Fibroblast of lung (primary cell): ENCODE data around the gene TMSB4X. TPM values are rescaled to one million over a fixed set of nuclear protein-coding genes. Genes with fewer than 3 reads are reported as not detected.
"Not testable (repeated sequence)": the region's sequence is repeated elsewhere in the genome, so short reads cannot be mapped to it uniquely, and the experiment has no call there.

ENCODE experiments used
- DNase-seq, 2 donors: peaks; one replicate each; pipeline versions ENCODE4 v3.0.0 to v3.0.0-alpha.2; 2010; ENCODE audit warnings: low read depth in 2 of 2
- H2AFZ ChIP-seq: 2 replicates; pipeline ENCODE4 v1.5.1; 2012; ENCODE audit warnings: low read length, control low read depth, inconsistent platforms
- H3K27ac ChIP-seq: 2 replicates; pipeline ENCODE4 v1.5.1; 2011; ENCODE audit warnings: low read length, control low read depth; ENCODE audit not compliant: insufficient read depth
- H3K27me3 ChIP-seq: 2 replicates; pipeline ENCODE4 v1.5.1; 2011; ENCODE audit warnings: mild to moderate bottlenecking, low read length; ENCODE audit not compliant: control insufficient read depth, insufficient read depth
- H3K36me3 ChIP-seq: 2 replicates; pipeline ENCODE4 v1.5.1; 2011; ENCODE audit warnings: low read length; ENCODE audit not compliant: control insufficient read depth, insufficient read depth
- H3K4me1 ChIP-seq: 2 replicates; pipeline ENCODE4 v1.5.1; 2011; ENCODE audit warnings: low read length; ENCODE audit not compliant: control insufficient read depth, insufficient read depth; ENCODE audit errors: extremely low read depth
- H3K4me2 ChIP-seq: 2 replicates; pipeline ENCODE4 v1.5.1; 2011; ENCODE audit warnings: low read length, control low read depth; ENCODE audit not compliant: insufficient read depth; ENCODE audit errors: extremely low read depth
- H3K4me3 ChIP-seq, 4 experiments: fragments of 200-600 bp in 1 of 4; sonication (generic) in 1 of 4; replicated peaks in 1 of 4; 2 replicates each; pipeline ENCODE4 v1.5.1; 2011 to 2016; ENCODE audit warnings: low read length in 4 of 4, low read depth in 3 of 4, mild to moderate bottlenecking in 3 of 4, control low read depth in 2 of 4, inconsistent platforms in 1 of 4, mixed read lengths in 1 of 4; ENCODE audit not compliant: insufficient read depth in 1 of 4; ENCODE audit errors: control extremely low read depth in 1 of 4
- H3K79me2 ChIP-seq: 2 replicates; pipeline ENCODE4 v1.5.1; 2012; ENCODE audit warnings: mild to moderate bottlenecking, low read length, inconsistent platforms; ENCODE audit not compliant: control insufficient read depth, insufficient read depth
- H3K9ac ChIP-seq: 2 replicates; pipeline ENCODE4 v1.5.1; 2011; ENCODE audit warnings: mild to moderate bottlenecking, low read length, control low read depth; ENCODE audit not compliant: insufficient read depth
- H3K9me3 ChIP-seq: 2 replicates; pipeline ENCODE4 v1.5.1; 2012; ENCODE audit warnings: low read depth, low read length; ENCODE audit not compliant: control insufficient read depth, insufficient read depth
- H4K20me1 ChIP-seq: 2 replicates; pipeline ENCODE4 v1.5.1; 2011; ENCODE audit warnings: low read length; ENCODE audit not compliant: control insufficient read depth, insufficient read depth; ENCODE audit errors: extremely low read depth
- EZH2 ChIP-seq: IDR thresholded peaks from 2 replicates; pipeline ENCODE4 v1.5.1; 2012; ENCODE audit warnings: low read length, control low read depth, mild to moderate bottlenecking; ENCODE audit errors: missing control alignments
- polyA plus RNA-seq, 2 donors: library from polyadenylated mRNA; depleted of rRNA in 1 of 2; stranded (reverse) in 1 of 2; unstranded in 1 of 2; fragments of >200 nt; gene quantifications; 2 replicates each; pipeline ENCODE4 v1.2.1, GENCODE V29; 2011 to 2012; ENCODE audit warnings: missing spikeins in 1 of 2
- total RNA-seq: library from RNA; depleted of rRNA; stranded (reverse); fragments of >200 nt; gene quantifications from 2 replicates; pipeline ENCODE4 v1.2.1, GENCODE V29; 2014
- TF ChIP-seq, protein P1 (sequence below), 2 donors: IDR thresholded peaks in 1 of 2; conservative IDR thresholded peaks in 1 of 2; 1 replicate in 1 of 2; 2 replicates in 1 of 2; pipeline ENCODE4 v1.5.1; 2011 to 2012; ENCODE audit warnings: low read length in 2 of 2, control low read depth in 1 of 2, inconsistent platforms in 1 of 2, low read depth in 1 of 2, mild to moderate bottlenecking in 1 of 2

TMSB4X gene
- total and polyA plus RNA-seq, 2 donors (not counting 1 experiment from before 2014, with no cell fraction given), result 14,631 to 17,013 TPM

DNA sequence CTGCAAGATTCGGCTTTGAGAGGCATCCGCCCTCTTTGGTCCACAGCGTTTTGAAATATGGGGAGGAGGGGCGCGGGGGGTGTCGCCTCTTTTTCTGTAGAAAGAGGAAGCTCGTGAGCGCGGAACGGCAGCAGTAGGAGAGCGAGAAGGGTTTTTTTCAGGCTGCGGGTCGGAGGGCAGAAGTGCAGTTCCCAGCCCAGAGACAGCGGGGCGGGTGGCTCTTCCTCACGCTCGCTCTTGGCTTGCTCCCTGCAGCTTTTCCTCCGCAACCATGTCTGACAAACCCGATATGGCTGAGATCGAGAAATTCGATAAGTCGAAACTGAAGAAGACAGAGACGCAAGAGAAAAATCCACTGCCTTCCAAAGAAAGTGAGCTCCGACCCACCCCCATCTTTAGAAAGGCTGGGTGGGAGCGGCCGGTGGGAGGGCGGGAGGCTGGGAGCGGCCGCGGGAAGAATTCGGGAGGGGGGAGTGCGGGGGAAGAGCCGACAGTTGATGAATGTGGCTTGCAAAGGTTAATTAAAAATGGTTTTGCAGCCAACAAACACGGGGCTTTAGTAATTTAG is 1.2 kb downstream of the TMSB4X start:
- Histone ChIP-seq H3K9me3 (no peaks in the 10 kb centered on the region), H3K9ac (peak overlapping the region; percentile 96), H3K4me3 (peak overlapping the region; percentile 72 to 94 (median 82)), H3K4me1 (no peaks in the 10 kb centered on the region), H4K20me1 (no peaks in the 10 kb centered on the region), H3K36me3 (peaks cover 2% of the 10 kb centered on the region), H3K79me2 (peaks cover 17% of the 10 kb centered on the region), H3K27me3 (no peaks in the 10 kb centered on the region), H2AFZ (no peak overlapping the region), H3K4me2 (no peak overlapping the region), H3K27ac (peak overlapping the region; percentile 94)
- DNase-seq, result peak; percentile 52 to 54
- TF ChIP-seq, protein P1, sequence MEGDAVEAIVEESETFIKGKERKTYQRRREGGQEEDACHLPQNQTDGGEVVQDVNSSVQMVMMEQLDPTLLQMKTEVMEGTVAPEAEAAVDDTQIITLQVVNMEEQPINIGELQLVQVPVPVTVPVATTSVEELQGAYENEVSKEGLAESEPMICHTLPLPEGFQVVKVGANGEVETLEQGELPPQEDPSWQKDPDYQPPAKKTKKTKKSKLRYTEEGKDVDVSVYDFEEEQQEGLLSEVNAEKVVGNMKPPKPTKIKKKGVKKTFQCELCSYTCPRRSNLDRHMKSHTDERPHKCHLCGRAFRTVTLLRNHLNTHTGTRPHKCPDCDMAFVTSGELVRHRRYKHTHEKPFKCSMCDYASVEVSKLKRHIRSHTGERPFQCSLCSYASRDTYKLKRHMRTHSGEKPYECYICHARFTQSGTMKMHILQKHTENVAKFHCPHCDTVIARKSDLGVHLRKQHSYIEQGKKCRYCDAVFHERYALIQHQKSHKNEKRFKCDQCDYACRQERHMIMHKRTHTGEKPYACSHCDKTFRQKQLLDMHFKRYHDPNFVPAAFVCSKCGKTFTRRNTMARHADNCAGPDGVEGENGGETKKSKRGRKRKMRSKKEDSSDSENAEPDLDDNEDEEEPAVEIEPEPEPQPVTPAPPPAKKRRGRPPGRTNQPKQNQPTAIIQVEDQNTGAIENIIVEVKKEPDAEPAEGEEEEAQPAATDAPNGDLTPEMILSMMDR (conservative IDR thresholded peaks at IDR 0.05 in 1 of 2, IDR thresholded peaks at IDR 0.05 in 1 of 2; ENCODE audit: low read depth in 1 of 2, low read length in 2 of 2), result no peak
- no peak for TF ChIP-seq EZH2

DNA sequence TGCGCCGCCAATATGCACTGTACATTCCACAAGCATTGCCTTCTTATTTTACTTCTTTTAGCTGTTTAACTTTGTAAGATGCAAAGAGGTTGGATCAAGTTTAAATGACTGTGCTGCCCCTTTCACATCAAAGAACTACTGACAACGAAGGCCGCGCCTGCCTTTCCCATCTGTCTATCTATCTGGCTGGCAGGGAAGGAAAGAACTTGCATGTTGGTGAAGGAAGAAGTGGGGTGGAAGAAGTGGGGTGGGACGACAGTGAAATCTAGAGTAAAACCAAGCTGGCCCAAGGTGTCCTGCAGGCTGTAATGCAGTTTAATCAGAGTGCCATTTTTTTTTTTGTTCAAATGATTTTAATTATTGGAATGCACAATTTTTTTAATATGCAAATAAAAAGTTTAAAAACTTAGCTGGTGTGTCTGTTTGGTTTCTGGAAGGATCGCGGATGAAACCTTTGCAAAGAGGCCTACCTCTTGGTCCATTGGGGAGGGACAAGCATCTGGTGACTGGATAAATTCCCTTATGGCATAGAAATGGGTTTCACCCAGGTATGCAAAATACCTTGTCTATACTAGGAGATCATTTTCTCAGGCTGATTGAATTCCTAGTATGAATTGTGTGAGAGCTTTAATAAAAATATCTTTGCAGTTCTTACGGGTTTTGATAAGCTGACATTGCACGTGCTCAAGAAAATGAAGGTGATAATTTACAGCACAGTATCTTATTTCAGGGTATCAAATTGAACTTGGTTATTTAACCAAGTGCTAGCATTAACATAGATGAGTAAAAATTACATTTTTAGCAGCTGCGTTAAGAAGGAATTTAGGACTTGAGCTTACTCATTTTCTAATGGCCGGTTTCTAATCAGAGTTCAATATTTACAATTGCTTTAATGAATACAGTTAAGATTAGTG is 2.2 kb downstream of the TMSB4X start:
- H3K4me1 ChIP-seq, DNase-seq, H4K20me1 ChIP-seq, H3K27me3 ChIP-seq, H3K9me3 ChIP-seq, H3K36me3 ChIP-seq, H2AFZ ChIP-seq: not testable (repeated sequence)
- peak overlapping the region; percentile 69 for H3K9ac ChIP-seq
- peaks cover 17% of the 10 kb centered on the region for H3K79me2 ChIP-seq
- peak overlapping the region; percentile 94 for H3K27ac ChIP-seq
- H3K4me2 ChIP-seq, result peak overlapping the region; percentile 64
- peak overlapping the region; percentile 72 to 94 (median 82) for H3K4me3 ChIP-seq

DNA sequence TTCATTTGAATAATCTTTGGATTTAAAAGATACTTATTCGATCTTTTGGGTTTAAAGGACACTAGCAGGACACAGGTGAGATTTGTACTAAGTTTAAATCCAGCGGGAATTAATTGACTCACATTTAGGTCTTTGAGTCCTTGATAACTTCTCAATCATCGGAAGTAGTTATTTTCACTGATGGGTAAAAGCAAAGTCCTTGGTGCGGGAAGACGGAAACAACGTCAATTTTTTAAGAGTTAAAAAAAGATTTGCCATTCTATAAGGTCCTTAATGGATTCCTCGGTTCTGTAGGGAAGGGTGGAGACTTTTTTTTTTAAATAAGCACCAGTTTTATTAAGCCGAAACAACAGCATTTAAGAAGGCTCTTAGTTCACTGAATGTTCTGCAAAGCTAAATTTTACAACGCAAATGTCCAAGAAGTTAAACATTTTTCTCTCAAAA is 2.9 kb downstream of the TMSB4X start:
- H3K4me3 ChIP-seq, result peak overlapping the region; percentile 58 to 94 (median 82)
- no peaks in the 10 kb centered on the region for H4K20me1 ChIP-seq
- H3K9ac ChIP-seq, result peak overlapping the region; percentile 69
- H3K27me3 ChIP-seq, result no peaks in the 10 kb centered on the region
- no peak overlapping the region for H2AFZ ChIP-seq
- peak overlapping the region; percentile 64 for H3K4me2 ChIP-seq
- H3K4me1 ChIP-seq, result no peaks in the 10 kb centered on the region
- no peak for DNase-seq
- H3K27ac ChIP-seq, result peak overlapping the region; percentile 94
- H3K9me3 ChIP-seq, result no peaks in the 10 kb centered on the region
- H3K36me3 ChIP-seq, result peaks cover 2% of the 10 kb centered on the region
- no peak for TF ChIP-seq EZH2
- H3K79me2 ChIP-seq, result peaks cover 17% of the 10 kb centered on the region
